ENCODE data around the gene SPECC1L. TPM values are rescaled to one million over a fixed set of nuclear protein-coding genes. Genes with fewer than 3 reads are reported as not detected.
A peak's percentile ranks its signal among the peaks of the same experiment; 100 is the strongest.

The SPECC1L gene
- total and polyA plus RNA-seq, 9 donors: 19.3 to 94.4 (median 66.3) TPM

DNA sequence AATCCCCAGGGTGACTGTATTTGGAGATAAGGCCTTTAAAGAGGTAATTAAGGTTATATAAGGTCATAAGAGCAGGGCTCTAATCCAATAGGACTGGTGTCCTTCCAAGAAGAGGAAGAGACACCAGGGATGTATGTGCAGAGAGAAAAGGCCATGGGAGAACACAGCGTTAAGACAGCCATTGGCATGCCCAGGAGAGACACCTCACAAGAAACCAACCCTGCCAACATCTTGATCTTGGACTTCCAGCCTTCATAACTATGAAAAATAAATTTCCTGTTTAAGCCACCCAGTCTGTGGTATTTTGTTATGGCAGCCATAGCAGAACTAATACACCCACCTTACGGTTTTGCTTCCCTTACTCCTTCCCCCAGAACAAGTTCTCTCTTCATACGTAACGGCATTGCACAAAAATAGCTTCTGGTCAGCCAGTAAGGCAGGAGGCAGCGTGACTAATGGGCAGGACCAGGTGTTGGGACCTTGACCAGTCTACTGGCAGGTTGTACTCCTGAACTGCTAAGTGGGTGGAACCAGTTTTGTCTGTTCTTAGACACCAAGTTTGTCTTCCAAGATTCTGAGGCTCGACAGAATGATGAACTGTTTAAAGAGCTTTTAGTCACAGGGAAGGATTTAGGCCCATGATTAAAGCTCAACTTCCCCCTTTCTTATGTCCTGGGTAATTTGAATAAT is 192.6 kb downstream of the SPECC1L start:
- Histone ChIP-seq H3K9me3 (no peaks in the 10 kb centered on the region), H3K27ac (no peak overlapping the region), H3K36me3 (no peaks in the 10 kb centered on the region), H3K27me3 (no peaks in the 10 kb centered on the region), H3K4me3 (no peak overlapping the region), H3K4me1 (ENCODE audit: insufficient read depth) (peaks cover 8% of the 10 kb centered on the region)
- no peak for DNase-seq
- TF ChIP-seq, protein P1, sequence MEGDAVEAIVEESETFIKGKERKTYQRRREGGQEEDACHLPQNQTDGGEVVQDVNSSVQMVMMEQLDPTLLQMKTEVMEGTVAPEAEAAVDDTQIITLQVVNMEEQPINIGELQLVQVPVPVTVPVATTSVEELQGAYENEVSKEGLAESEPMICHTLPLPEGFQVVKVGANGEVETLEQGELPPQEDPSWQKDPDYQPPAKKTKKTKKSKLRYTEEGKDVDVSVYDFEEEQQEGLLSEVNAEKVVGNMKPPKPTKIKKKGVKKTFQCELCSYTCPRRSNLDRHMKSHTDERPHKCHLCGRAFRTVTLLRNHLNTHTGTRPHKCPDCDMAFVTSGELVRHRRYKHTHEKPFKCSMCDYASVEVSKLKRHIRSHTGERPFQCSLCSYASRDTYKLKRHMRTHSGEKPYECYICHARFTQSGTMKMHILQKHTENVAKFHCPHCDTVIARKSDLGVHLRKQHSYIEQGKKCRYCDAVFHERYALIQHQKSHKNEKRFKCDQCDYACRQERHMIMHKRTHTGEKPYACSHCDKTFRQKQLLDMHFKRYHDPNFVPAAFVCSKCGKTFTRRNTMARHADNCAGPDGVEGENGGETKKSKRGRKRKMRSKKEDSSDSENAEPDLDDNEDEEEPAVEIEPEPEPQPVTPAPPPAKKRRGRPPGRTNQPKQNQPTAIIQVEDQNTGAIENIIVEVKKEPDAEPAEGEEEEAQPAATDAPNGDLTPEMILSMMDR (IDR thresholded peaks at IDR 0.05): no peak
- no peak for TF ChIP-seq EP300 (IDR thresholded peaks at IDR 0.05)
- no peak for TF ChIP-seq POLR2A (IDR thresholded peaks at IDR 0.05)
- intact Hi-C loops (cut with DNase I): no loop called here
- 91 to 93% (median 93%) methylated on average over 6 of the region's 6 CpGs for WGBS, 3 donors

DNA sequence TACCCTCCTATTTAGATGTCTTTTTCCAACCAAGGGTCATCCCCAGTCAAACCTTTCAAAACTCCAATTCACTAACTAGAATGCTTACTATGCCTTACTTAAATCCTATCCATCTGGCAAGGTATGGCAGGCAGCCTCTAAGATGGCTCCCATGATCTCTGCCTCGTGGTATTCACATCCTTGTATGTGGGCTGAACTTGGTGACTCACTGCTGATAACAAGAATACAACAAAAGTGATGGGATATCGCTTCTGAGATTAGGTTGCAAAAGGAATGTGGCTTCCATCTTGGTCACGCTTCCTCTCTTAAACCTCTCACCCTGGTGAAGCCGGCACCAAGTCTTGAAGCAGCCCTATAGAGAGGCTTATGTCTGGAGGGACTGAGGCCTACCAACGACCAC is 194.9 kb downstream of the SPECC1L start:
- TF ChIP-seq POLR2A (IDR thresholded peaks at IDR 0.05) (no peak), EP300 (IDR thresholded peaks at IDR 0.05) (no peak)
- TF ChIP-seq, protein P1 (IDR thresholded peaks at IDR 0.05): no peak
- Histone ChIP-seq H3K4me1 (ENCODE audit: insufficient read depth) (peaks cover 8% of the 10 kb centered on the region), H3K9me3 (no peaks in the 10 kb centered on the region), H3K36me3 (no peaks in the 10 kb centered on the region), H3K4me3 (no peak overlapping the region), H3K27ac (no peak overlapping the region), H3K27me3 (no peaks in the 10 kb centered on the region)
- intact Hi-C loops (cut with DNase I): no loop called here
- no peak for DNase-seq
- WGBS, 3 donors: 57 to 63% (median 59%) methylated on average over 5 of the region's 5 CpGs

DNA sequence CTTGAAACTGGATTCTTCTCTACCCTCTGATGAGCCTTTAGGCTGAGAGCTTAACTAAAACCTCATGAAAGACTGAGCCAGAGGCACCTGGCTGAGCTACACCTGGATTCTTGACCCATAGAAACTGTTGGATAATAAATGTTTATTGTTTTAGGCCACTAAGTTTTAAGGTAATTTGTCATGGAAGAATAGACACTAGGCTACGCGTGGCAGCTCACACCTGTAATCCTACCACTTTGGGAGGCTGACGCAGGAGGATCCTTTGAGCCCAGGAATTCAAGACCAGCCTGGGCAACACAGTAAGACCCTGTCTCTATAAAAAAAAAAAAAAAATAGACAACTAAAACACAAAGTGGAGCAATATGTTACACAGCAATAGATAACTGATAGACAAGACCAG is 195.3 kb downstream of the SPECC1L start:
- Histone ChIP-seq H3K27me3 (no peaks in the 10 kb centered on the region), H3K4me1 (ENCODE audit: insufficient read depth) (peaks cover 10% of the 10 kb centered on the region), H3K4me3 (no peak overlapping the region), H3K27ac (no peak overlapping the region), H3K36me3 (no peaks in the 10 kb centered on the region), H3K9me3 (no peaks in the 10 kb centered on the region)
- 98 to 99% (median 99%) methylated on average over 3 of the region's 3 CpGs for WGBS, 3 donors
- intact Hi-C loops (cut with DNase I): no loop called here
- TF ChIP-seq POLR2A (IDR thresholded peaks at IDR 0.05) (no peak), EP300 (IDR thresholded peaks at IDR 0.05) (no peak)
- TF ChIP-seq, protein P1 (IDR thresholded peaks at IDR 0.05): no peak
- DNase-seq: no peak

DNA sequence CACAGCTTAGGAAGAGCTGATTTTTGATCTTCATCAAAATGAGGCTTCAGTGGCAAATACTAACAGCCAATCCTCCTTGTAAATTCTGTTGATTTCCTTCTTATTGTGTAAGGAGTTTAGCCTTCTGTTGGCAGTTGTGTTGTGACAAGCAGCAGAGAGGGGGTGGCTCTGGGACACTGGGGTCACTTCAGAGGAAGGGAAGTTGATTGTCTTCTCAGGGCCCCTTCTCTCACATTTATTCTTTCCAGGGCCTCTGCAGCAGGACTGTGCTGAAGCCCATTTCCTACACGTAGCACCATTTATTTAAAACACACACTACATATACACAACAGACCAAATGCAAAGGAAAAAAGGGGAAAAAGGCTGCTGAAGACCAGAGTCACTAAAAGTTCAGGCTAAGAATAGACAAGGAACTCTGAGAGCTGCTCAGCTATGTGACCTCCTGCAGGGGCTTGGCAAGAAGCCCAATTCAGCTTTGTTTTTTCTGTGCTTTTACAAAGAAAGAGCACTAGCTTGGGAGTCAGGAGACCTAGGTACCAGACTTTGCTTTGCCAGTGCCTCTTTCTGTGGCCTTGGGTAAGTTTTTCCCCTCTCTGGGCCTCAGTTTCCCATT is 196.2 kb downstream of the SPECC1L start:
- TF ChIP-seq, protein P1 (IDR thresholded peaks at IDR 0.05): no peak
- no peak for TF ChIP-seq POLR2A (IDR thresholded peaks at IDR 0.05)
- no peak for TF ChIP-seq EP300 (IDR thresholded peaks at IDR 0.05)
- no peaks in the 10 kb centered on the region for H3K36me3 ChIP-seq
- peaks cover 11% of the 10 kb centered on the region for H3K4me1 ChIP-seq (ENCODE audit: insufficient read depth)
- peak overlapping the region in 1 of 2 donors; percentile 27 for H3K27ac ChIP-seq
- 10 to 22% (median 13%) methylated on average over 1 of the region's 1 CpG for WGBS, 3 donors
- intact Hi-C loops (cut with DNase I): no loop called here
- no peak overlapping the region for H3K4me3 ChIP-seq
- no peaks in the 10 kb centered on the region for H3K9me3 ChIP-seq
- peak; percentile 35 to 58 (median 36) for DNase-seq
- H3K27me3 ChIP-seq: no peaks in the 10 kb centered on the region
